Frontal cortex (tissue), 4 donors: ENCODE measurements around the gene NANP. TPM values are rescaled to one million over a fixed set of nuclear protein-coding genes. Genes with fewer than 3 reads are reported as not detected.

ENCODE experiments used
- DNase-seq, 2 donors: peaks; one replicate each; pipeline ENCODE4 v3.0.0; 2012; ENCODE audit warnings: low spot score in 2 of 2
- FAIRE-seq: peaks from 2 replicates; lab custom pipeline; 2012; peaks lifted over from hg19 to GRCh38; lab: Jason Lieb, UNC
- small RNA-seq: library from RNA; depleted of rRNA; stranded (forward); fragments of <200 nt; gene quantifications from one replicate; pipeline ENCODE3, GENCODE V24; 2014
- total RNA-seq: library from RNA; depleted of rRNA; stranded (reverse); fragments of >200 nt; gene quantifications from one replicate; pipeline ENCODE4 v1.2.3, GENCODE V29; 2014
- donor health status: control.
- donor health status: control.
- donor health status: control.

The NANP gene
- total RNA-seq, 1 donor from 2014 or later = 6.5 TPM

DNA sequence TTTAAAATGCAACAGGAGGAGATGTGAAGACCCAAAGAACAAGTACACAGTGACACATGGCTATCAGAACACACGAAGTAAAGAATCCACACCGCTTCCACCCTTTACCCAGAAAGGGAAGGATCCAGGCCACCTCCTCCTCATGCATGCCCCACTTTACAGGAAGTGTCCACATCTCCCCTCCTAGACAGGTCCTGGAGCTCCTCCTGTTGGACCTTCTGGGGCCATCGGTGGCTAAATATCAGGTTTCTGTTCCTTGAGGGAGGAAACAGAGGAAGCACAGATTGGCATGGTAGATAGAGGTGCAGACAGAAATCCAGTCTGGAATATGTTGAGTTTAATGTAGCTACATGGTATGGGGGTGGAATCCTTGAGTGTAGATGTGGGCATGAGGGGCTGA is 49.4 kb downstream of the NANP start:
- DNase-seq (no peak), FAIRE-seq (no peak)

DNA sequence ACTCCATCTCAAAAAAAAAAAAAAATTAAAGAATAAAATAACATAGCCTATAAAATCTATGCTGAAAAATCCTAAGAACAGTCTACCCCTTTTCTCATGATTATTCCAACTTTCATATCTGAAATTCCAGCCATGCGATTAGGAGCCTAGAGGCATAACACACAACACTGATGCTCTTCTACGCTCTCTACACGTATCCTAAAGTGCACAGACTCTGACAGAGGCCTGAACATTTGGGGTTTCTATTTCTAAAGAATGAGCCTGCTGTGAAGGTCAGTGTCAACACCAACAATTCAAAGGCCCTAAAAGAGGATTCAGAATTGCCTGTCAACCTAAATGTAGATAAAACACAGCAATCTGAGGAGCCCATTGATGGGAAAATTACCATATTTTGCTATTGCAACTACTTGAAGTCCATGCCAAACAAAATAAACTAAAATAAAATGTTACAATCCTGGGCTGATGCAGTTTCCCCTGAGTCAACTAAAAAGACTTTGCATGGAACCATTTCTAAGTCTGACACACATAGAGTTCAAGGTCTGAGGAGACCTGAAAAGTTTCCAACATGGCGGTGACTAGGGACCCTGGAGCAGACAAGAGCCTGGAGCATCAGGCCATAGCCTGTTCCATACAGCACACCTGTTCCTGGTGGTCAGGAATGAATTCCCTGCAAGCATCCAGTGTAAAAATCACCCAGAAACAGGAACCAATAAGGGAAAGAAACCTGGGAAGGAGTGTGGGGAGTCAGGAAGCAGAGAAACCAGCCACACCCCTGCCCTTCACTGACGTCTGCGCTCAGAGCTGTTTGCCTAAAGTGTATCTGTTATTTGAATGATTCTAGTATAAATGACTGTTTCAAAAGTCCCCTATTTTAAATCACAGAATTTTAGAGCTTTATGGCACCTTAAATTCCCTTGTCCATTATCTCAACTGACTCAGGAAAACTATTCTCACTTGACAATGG is 50.2 kb downstream of the NANP start:
- no peak for FAIRE-seq
- DNase-seq = no peak

DNA sequence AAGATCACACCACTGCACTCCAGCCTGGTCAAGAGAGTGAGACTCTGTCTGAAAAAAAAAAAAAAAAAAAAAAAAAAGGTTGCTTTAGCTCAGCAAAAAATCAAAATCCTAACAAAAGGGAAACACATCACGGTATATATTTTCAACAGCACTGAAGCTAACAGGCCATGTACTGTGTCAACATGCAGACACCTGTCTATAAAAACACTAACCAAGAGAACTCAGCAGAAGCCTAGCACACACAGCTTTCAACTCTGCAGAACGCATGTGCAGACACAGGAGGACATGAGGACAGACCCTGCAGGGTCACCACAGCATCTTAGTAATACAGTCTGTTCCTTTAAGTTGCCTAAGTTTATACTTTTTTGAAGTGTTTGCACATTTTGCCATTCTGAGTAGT is 52.0 kb downstream of the NANP start:
- FAIRE-seq = no peak

DNA sequence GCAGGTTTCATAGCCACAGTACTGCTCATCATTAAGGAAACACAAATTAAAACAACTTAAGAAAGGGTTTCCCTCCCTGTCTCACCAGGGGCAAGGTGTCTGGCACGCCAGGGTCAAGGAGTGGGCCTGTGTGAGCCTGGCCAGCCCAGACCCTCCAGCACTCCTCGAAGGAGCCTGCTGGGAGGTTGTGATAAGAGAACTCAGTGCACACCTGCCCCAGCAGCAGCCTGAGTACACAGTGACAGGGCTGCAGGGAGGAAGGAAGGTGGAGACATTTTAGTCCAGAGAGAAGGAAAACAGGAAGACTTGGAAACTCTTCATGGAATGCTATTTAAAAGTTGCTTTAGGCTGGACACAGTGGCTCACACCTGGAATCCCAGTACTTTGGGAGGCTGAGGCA is 52.6 kb downstream of the NANP start:
- DNase-seq (no peak), FAIRE-seq (no peak)

More for the DNA sequence above, 52.0 kb downstream of the NANP start:
- DNase-seq = no peak

DNA sequence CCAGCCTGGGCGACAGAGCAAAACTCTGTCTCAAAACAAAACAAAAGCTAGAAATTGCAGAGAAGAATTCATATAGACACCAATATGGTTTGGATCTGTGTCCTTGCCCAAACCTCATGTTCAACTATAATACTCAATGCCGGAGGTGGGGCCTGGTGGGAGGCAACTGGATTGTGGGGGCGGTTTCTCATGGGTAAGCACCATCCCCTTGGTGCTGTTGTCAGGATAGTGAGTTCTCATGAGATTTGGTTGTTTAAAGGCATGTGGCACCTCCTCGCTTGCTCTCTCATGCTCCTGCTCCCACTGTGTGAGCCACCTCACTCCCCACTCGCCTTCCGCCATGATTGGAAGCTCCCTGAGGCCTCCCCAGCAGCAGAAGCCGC is 53.7 kb downstream of the NANP start:
- no peak for FAIRE-seq

DNA sequence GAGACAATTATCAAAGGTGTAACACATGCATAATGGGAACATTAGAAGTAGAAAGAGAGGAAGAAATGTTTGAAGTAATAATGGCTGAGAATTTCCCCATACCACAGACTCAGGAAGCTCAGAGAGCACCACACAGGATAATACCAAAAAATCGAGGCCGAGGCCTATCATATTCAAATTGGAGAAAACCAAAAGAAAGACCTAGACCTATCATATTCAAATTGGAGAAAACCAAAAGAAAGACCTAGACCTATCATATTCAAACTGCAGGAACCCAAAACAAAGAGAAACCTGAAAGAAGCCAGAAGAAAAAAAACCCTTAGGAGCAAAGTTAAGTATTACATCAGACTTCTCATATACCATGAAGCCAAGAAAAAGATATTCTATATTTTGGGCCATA is 56.5 kb downstream of the NANP start:
- FAIRE-seq = no peak
- DNase-seq = no peak

More for the DNA sequence above, 53.7 kb downstream of the NANP start:
- no peak for DNase-seq

DNA sequence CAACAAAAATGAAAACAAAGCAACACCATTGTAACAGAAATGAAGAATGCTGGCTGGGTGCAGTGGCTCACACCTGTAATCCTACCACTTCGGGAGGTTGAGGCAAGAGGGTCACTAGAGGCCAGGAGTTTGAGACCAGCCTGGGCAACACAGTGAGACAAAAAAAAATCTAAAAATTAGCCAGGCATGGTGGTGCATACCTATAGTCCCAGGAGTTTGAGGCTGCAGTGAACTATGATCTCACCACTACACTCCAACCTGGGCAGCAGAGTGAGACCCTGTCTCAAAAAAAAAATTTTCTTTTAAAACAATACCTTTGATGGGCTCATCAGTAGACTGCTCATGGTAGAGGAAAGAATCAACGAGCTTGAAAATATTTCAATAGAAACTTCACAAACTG is 57.0 kb downstream of the NANP start:
- no peak for DNase-seq
- no peak for FAIRE-seq

DNA sequence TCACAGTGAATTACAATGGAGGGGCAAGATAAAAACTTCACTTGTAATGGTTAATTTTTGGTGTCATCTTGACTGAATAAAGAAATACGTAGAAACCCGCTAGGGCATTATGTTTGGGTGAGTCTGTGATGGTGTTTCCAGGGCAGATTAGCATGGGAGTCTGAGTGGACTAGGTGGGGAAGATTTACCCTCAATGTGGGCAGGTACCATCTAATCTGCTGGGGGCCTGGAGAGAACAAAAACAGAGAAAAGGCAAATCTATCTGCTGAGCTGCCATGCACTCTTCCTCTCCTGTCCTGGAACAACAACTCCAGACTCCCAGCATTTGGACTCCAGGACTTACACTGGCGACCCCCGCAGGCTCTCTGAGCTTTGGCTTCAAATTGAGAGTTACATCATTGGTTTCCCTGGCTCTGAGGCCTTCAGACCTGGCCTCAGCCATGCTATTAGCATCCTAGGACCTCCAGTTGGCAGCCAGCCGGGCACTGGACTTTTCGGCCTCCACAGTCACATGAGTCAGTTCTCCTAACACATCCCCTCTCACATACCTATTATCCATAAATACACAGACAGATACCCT is 58.1 kb downstream of the NANP start:
- no peak for FAIRE-seq
- no peak for DNase-seq

DNA sequence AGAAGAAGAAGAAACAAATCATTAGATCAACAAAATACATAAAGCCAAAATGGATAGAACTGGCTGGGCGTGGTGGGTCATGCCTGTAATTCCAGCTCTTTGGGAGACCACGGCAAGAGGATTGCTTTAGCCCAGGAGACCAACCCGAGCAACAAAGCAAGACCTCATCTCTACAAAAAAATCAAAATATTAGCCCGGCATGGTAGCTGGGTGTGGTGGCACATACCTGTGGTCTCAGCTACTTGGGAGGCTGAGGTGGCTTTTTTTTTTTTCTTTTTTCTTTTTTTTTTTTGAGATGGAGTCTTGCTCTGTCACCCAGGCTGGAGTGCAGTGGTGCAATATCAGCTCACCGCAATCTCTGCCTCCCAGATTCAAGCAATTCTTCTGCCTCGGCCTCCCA is 59.9 kb downstream of the NANP start:
- FAIRE-seq (no peak), DNase-seq (no peak)

DNA sequence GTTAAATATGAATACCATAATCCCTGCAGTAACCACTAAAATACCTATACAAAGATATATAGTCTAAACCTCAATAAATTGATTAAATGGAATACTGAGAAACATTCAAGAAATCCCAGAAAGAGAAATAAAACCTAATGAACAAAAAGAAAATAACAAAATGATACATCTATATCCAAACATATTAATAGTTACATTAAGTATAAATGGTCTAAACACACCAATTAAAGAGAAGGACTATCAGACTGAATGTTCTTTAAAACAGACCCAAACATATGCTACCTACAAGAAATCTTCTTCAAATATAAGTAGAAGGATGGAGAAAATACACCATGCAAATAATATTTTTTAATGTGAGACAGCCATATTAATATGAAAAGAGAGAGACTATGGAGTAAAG is 60.5 kb downstream of the NANP start:
- FAIRE-seq (peak; percentile 47), DNase-seq (no peak)

Small RNA genes lying within 50 kb of the gene (small RNA-seq; reads per million reads assigned to genes)
- gene RN7SL594P (not detected), gene RNU6ATAC17P (not detected)

Other genes starting within 250 kb of the NANP start
- 42.8 TPM for gene ABHD12, start 233.2 kb downstream of the NANP start, total RNA-seq
- 9.8 TPM for gene GINS1, start 216.3 kb downstream of the NANP start, total RNA-seq
- 20.0 TPM for gene NINL, start 38.5 kb downstream of the NANP start, total RNA-seq
- 24.1 TPM for gene ZNF337, start 72.8 kb upstream of the NANP start, total RNA-seq